GM23338 (cell line): Measurements from ENCODE around the gene MYO3B. TPM values are rescaled to one million over a fixed set of nuclear protein-coding genes. Genes with fewer than 3 reads are reported as not detected.

Experiments used
- ATAC-seq: fragments of 200-7000 bp; cut with Tn5 transposase; 3 replicates; pipeline ENCODE4 v1.9.1; 2020
- DNase-seq: peaks from one replicate; pipeline ENCODE4 v3.0.0-alpha.2; 2015; ENCODE audit warnings: low spot score
- H2AFZ ChIP-seq: fragments of 200-600 bp; sonication (generic); 2 replicates; pipeline ENCODE4 v1.8.0; 2016; ENCODE audit warnings: antibody characterized with exemption, mild to moderate bottlenecking, moderate library complexity
- H3F3A ChIP-seq: fragments of 200-600 bp; sonication (generic); replicated peaks from 2 replicates; pipeline ENCODE4 v1.8.0; 2017; ENCODE audit warnings: antibody characterized with exemption, mixed run types, low read depth
- H3K27ac ChIP-seq: fragments of 200-600 bp; sonication (generic); 2 replicates; pipeline ENCODE4 v1.6.1; 2016; ENCODE audit warnings: low read depth
- H3K27me3 ChIP-seq: fragments of 200-600 bp; sonication (generic); 2 replicates; pipeline ENCODE4 v1.8.0; 2016; ENCODE audit warnings: mild to moderate bottlenecking, mixed run types, moderate library complexity; ENCODE audit not compliant: insufficient read depth
- H3K36me3 ChIP-seq: fragments of 200-600 bp; sonication (generic); 2 replicates; pipeline ENCODE4 v1.8.0; 2016; ENCODE audit warnings: mild to moderate bottlenecking; ENCODE audit not compliant: insufficient read depth
- H3K4me1 ChIP-seq: fragments of 200-600 bp; sonication (generic); 2 replicates; pipeline ENCODE4 v1.8.0; 2016; ENCODE audit warnings: mild to moderate bottlenecking, moderate library complexity; ENCODE audit not compliant: insufficient read depth
- H3K4me2 ChIP-seq: fragments of 200-600 bp; sonication (generic); 2 replicates; pipeline ENCODE4 v1.7.1; 2017; ENCODE audit warnings: mixed run types
- H3K4me3 ChIP-seq: fragments of 200-600 bp; sonication (generic); 2 replicates; pipeline ENCODE4 v1.6.1; 2016; ENCODE audit warnings: mixed run types
- H3K79me2 ChIP-seq: fragments of 200-600 bp; sonication (generic); replicated peaks from 2 replicates; pipeline ENCODE4 v1.8.0; 2017; ENCODE audit warnings: mild to moderate bottlenecking; ENCODE audit not compliant: insufficient read depth
- H3K9me2 ChIP-seq: fragments of 200-600 bp; sonication (generic); 2 replicates; pipeline ENCODE4 v1.8.0; 2017; ENCODE audit not compliant: insufficient read depth
- H4K20me1 ChIP-seq: fragments of 200-600 bp; sonication (generic); replicated peaks from 2 replicates; pipeline ENCODE4 v1.8.0; 2017; ENCODE audit warnings: mild to moderate bottlenecking; ENCODE audit not compliant: insufficient read depth
- H3K27ac Mint-ChIP-seq: 2 replicates; pipeline ENCODE4 v1.8.0; 2020; ENCODE audit warnings: inconsistent platforms, mild to moderate bottlenecking, moderate library complexity, mixed read lengths
- H3K27me3 Mint-ChIP-seq: 3 replicates; pipeline ENCODE4 v1.8.0; 2022; ENCODE audit warnings: low read depth, mild to moderate bottlenecking, moderate library complexity, mixed read lengths, inconsistent platforms; ENCODE audit not compliant: insufficient read depth, poor library complexity
- H3K36me3 Mint-ChIP-seq: 3 replicates; pipeline ENCODE4 v1.8.0; 2021; ENCODE audit warnings: low read depth, mild to moderate bottlenecking, inconsistent platforms, moderate library complexity, mixed read lengths
- H3K4me1 Mint-ChIP-seq: 3 replicates; pipeline ENCODE4 v1.8.0; 2020; ENCODE audit warnings: mild to moderate bottlenecking, inconsistent platforms, mixed read lengths
- H3K4me3 Mint-ChIP-seq: 3 replicates; pipeline ENCODE4 v1.8.0; 2021; ENCODE audit warnings: moderate library complexity, mild to moderate bottlenecking, inconsistent platforms, mixed read lengths
- H3K9me3 Mint-ChIP-seq: 3 replicates; pipeline ENCODE4 v1.8.0; 2020; ENCODE audit warnings: moderate library complexity, mild to moderate bottlenecking, inconsistent platforms, mixed read lengths
- CREB1 ChIP-seq: fragments of 250-450 bp; sonication (Bioruptor Pico); IDR thresholded peaks from 2 replicates; pipeline ENCODE4 v1.5.0; 2020; ENCODE audit warnings: low read depth, mild to moderate bottlenecking, moderate library complexity
- ETS1 ChIP-seq: IDR thresholded peaks from 2 replicates; pipeline ENCODE4 v1.6.1; 2016; ENCODE audit warnings: antibody characterized with exemption
- EZH2 ChIP-seq: fragments of 200-600 bp; sonication (generic); IDR thresholded peaks from one replicate; pipeline ENCODE4 v1.8.0; 2017; ENCODE audit warnings: antibody characterized with exemption, mild to moderate bottlenecking, low read depth; ENCODE audit not compliant: unreplicated experiment
- JUNB ChIP-seq: IDR thresholded peaks from one replicate; pipeline ENCODE4 v1.6.1; 2016; ENCODE audit warnings: antibody characterized with exemption; ENCODE audit not compliant: unreplicated experiment
- NANOG ChIP-seq: IDR thresholded peaks from 2 replicates; pipeline ENCODE4 v1.6.1; 2016; ENCODE audit warnings: antibody characterized with exemption, borderline replicate concordance
- POLR2AphosphoS5 ChIP-seq: IDR thresholded peaks from 2 replicates; pipeline ENCODE4 v1.6.1; 2016; ENCODE audit warnings: antibody characterized with exemption, low read depth
- STAT1 ChIP-seq: IDR thresholded peaks from one replicate; pipeline ENCODE4 v1.6.1; 2016; ENCODE audit warnings: antibody characterized with exemption; ENCODE audit not compliant: unreplicated experiment
- ZNF114 ChIP-seq: fragments of 250-450 bp; sonication (Bioruptor Pico); IDR thresholded peaks from 2 replicates; pipeline ENCODE4 v1.5.0; 2020; ENCODE audit warnings: mild to moderate bottlenecking, moderate library complexity
- ZNF331 ChIP-seq: fragments of 250-450 bp; sonication (Bioruptor Pico); IDR thresholded peaks from 2 replicates; pipeline ENCODE4 v1.5.0; 2020; ENCODE audit warnings: low read depth, mild to moderate bottlenecking, moderate library complexity
- polyA plus RNA-seq: library from polyadenylated mRNA; unstranded; fragments of >200 nt; fragmentation: Nextera tagmentation; extraction: Ambion mirVana; gene quantifications from 2 replicates; pipeline ENCODE4 v1.2.1, GENCODE V29; 2016
- total RNA-seq: library from RNA; depleted of rRNA; stranded (reverse); fragments of >200 nt; shearing (Covaris generic); gene quantifications from 2 replicates; pipeline ENCODE4 v1.2.3, GENCODE V29; 2014
- TF ChIP-seq, protein P1 (sequence below): IDR thresholded peaks from one replicate; pipeline ENCODE4 v1.6.1; 2018; ENCODE audit warnings: antibody characterized with exemption; ENCODE audit not compliant: unreplicated experiment
- TF ChIP-seq, protein P2 (sequence below): fragments of 250-450 bp; sonication (Bioruptor Pico); IDR thresholded peaks from 2 replicates; pipeline ENCODE4 v1.5.0; 2020; ENCODE audit warnings: mild to moderate bottlenecking, moderate library complexity
- TF ChIP-seq, protein P3 (sequence below), 2 experiments: fragments of 200-600 bp in 1 of 2; sonication (generic) in 1 of 2; conservative IDR thresholded peaks; 2 replicates each; pipeline versions ENCODE4 v1.5.1 to v1.6.1; 2016 to 2017; ENCODE audit warnings: antibody characterized with exemption in 2 of 2, low read depth in 2 of 2, mild to moderate bottlenecking in 2 of 2, moderate library complexity in 1 of 2

The MYO3B gene
- total and polyA plus RNA-seq, 2 experiments from 2014 or later = 0.42 TPM; not detected in 1

DNA sequence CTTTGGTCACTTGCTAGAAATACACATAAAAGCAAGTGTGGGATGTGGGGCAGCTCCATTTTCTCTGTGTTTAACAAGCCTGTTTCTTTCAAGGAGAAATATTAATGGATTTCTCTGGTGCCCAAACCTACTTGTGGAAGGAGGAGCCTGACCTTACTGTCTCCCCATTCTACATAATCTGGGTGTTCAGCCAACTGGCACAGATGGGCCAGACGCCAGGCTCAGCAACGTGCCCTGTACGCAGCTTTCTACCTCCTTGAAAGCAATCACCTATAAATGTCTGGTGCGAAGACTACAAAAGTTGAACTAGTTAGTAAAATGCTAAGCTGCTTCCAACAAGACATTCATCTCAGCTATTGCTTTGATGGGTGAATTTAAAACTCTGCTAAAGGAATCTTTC is 33.2 kb upstream of the MYO3B start:
- ATAC-seq = no peak
- H3K4me1 Mint-ChIP-seq = peaks cover 7% of the 10 kb centered on the region

More for the DNA sequence above, 33.2 kb upstream of the MYO3B start:
- Mint-ChIP-seq H3K27me3 (peaks cover 6% of the 10 kb centered on the region), H3K9me3 (peaks cover 10% of the 10 kb centered on the region), H3K36me3 (peaks cover 3% of the 10 kb centered on the region; the same call in 2 of the 3 replicates), H3K4me3 (no peak overlapping the region), H3K27ac (no peak overlapping the region)
- TF ChIP-seq JUNB (no peak), CREB1 (CRISPR knock-in tag) (no peak), NANOG (no peak), ETS1 (no peak), STAT1 (no peak), POLR2AphosphoS5 (no peak), ZNF331 (CRISPR knock-in tag) (no peak), ZNF114 (CRISPR knock-in tag) (no peak), EZH2 (no peak)
- TF ChIP-seq, protein P1, sequence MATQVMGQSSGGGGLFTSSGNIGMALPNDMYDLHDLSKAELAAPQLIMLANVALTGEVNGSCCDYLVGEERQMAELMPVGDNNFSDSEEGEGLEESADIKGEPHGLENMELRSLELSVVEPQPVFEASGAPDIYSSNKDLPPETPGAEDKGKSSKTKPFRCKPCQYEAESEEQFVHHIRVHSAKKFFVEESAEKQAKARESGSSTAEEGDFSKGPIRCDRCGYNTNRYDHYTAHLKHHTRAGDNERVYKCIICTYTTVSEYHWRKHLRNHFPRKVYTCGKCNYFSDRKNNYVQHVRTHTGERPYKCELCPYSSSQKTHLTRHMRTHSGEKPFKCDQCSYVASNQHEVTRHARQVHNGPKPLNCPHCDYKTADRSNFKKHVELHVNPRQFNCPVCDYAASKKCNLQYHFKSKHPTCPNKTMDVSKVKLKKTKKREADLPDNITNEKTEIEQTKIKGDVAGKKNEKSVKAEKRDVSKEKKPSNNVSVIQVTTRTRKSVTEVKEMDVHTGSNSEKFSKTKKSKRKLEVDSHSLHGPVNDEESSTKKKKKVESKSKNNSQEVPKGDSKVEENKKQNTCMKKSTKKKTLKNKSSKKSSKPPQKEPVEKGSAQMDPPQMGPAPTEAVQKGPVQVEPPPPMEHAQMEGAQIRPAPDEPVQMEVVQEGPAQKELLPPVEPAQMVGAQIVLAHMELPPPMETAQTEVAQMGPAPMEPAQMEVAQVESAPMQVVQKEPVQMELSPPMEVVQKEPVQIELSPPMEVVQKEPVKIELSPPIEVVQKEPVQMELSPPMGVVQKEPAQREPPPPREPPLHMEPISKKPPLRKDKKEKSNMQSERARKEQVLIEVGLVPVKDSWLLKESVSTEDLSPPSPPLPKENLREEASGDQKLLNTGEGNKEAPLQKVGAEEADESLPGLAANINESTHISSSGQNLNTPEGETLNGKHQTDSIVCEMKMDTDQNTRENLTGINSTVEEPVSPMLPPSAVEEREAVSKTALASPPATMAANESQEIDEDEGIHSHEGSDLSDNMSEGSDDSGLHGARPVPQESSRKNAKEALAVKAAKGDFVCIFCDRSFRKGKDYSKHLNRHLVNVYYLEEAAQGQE = no peak
- TF ChIP-seq, protein P2, sequence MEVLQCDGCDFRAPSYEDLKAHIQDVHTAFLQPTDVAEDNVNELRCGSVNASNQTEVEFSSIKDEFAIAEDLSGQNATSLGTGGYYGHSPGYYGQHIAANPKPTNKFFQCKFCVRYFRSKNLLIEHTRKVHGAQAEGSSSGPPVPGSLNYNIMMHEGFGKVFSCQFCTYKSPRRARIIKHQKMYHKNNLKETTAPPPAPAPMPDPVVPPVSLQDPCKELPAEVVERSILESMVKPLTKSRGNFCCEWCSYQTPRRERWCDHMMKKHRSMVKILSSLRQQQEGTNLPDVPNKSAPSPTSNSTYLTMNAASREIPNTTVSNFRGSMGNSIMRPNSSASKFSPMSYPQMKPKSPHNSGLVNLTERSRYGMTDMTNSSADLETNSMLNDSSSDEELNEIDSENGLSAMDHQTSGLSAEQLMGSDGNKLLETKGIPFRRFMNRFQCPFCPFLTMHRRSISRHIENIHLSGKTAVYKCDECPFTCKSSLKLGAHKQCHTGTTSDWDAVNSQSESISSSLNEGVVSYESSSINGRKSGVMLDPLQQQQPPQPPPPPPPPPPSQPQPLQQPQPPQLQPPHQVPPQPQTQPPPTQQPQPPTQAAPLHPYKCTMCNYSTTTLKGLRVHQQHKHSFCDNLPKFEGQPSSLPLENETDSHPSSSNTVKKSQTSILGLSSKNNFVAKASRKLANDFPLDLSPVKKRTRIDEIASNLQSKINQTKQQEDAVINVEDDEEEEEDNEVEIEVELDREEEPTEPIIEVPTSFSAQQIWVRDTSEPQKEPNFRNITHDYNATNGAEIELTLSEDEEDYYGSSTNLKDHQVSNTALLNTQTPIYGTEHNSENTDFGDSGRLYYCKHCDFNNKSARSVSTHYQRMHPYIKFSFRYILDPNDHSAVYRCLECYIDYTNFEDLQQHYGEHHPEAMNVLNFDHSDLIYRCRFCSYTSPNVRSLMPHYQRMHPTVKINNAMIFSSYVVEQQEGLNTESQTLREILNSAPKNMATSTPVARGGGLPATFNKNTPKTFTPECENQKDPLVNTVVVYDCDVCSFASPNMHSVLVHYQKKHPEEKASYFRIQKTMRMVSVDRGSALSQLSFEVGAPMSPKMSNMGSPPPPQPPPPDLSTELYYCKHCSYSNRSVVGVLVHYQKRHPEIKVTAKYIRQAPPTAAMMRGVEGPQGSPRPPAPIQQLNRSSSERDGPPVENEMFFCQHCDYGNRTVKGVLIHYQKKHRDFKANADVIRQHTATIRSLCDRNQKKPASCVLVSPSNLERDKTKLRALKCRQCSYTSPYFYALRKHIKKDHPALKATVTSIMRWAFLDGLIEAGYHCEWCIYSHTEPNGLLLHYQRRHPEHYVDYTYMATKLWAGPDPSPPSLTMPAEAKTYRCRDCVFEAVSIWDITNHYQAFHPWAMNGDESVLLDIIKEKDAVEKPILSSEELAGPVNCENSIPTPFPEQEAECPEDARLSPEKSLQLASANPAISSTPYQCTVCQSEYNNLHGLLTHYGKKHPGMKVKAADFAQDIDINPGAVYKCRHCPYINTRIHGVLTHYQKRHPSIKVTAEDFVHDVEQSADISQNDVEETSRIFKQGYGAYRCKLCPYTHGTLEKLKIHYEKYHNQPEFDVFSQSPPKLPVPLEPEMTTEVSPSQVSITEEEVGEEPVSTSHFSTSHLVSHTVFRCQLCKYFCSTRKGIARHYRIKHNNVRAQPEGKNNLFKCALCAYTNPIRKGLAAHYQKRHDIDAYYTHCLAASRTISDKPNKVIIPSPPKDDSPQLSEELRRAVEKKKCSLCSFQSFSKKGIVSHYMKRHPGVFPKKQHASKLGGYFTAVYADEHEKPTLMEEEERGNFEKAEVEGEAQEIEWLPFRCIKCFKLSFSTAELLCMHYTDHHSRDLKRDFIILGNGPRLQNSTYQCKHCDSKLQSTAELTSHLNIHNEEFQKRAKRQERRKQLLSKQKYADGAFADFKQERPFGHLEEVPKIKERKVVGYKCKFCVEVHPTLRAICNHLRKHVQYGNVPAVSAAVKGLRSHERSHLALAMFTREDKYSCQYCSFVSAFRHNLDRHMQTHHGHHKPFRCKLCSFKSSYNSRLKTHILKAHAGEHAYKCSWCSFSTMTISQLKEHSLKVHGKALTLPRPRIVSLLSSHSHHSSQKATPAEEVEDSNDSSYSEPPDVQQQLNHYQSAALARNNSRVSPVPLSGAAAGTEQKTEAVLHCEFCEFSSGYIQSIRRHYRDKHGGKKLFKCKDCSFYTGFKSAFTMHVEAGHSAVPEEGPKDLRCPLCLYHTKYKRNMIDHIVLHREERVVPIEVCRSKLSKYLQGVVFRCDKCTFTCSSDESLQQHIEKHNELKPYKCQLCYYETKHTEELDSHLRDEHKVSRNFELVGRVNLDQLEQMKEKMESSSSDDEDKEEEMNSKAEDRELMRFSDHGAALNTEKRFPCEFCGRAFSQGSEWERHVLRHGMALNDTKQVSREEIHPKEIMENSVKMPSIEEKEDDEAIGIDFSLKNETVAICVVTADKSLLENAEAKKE (CRISPR knock-in tag) = no peak
- TF ChIP-seq, protein P3, sequence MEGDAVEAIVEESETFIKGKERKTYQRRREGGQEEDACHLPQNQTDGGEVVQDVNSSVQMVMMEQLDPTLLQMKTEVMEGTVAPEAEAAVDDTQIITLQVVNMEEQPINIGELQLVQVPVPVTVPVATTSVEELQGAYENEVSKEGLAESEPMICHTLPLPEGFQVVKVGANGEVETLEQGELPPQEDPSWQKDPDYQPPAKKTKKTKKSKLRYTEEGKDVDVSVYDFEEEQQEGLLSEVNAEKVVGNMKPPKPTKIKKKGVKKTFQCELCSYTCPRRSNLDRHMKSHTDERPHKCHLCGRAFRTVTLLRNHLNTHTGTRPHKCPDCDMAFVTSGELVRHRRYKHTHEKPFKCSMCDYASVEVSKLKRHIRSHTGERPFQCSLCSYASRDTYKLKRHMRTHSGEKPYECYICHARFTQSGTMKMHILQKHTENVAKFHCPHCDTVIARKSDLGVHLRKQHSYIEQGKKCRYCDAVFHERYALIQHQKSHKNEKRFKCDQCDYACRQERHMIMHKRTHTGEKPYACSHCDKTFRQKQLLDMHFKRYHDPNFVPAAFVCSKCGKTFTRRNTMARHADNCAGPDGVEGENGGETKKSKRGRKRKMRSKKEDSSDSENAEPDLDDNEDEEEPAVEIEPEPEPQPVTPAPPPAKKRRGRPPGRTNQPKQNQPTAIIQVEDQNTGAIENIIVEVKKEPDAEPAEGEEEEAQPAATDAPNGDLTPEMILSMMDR (conservative IDR thresholded peaks at IDR 0.05; ENCODE audit: low read depth in 2 of 2) = no peak
- no peak for DNase-seq
- no peaks in the 10 kb centered on the region for H4K20me1 ChIP-seq
- H3K4me3 ChIP-seq = no peak overlapping the region
- no peaks in the 10 kb centered on the region for H3K4me1 ChIP-seq
- H3K4me2 ChIP-seq = no peak overlapping the region
- H3K36me3 ChIP-seq = peaks cover 5% of the 10 kb centered on the region; the same call in 1 of the 2 replicates
- no peaks in the 10 kb centered on the region for H3F3A ChIP-seq
- no peak overlapping the region for H3K27ac ChIP-seq
- H3K9me2 ChIP-seq = no peaks in the 10 kb centered on the region
- no peaks in the 10 kb centered on the region for H3K79me2 ChIP-seq
- no peaks in the 10 kb centered on the region for H3K27me3 ChIP-seq
- peak overlapping the region; percentile 72 for H2AFZ ChIP-seq
